H9 (cell line): ENCODE data around the gene GSTM3. TPM values are rescaled to one million over a fixed set of nuclear protein-coding genes. Genes with fewer than 3 reads are reported as not detected.

Experiments used
- DNase-seq: peaks from one replicate; pipeline ENCODE4 v3.0.0-alpha.2; 2017
- H2AFZ ChIP-seq: one replicate; pipeline ENCODE4 v1.6.1; 2013; ENCODE audit warnings: mild to moderate bottlenecking, low read length, control low read depth, moderate library complexity
- H2AK5ac ChIP-seq: 2 replicates; pipeline ENCODE4 v1.6.1; 2013; ENCODE audit warnings: low read length, control low read depth, mixed read lengths; ENCODE audit not compliant: insufficient read length
- H2BK120ac ChIP-seq: one replicate; pipeline ENCODE4 v1.6.1; 2013; ENCODE audit warnings: low read depth, mild to moderate bottlenecking, low read length, control low read depth, inconsistent platforms; ENCODE audit not compliant: poor library complexity, severe bottlenecking
- H2BK12ac ChIP-seq: 2 replicates; pipeline ENCODE4 v1.6.1; 2013; ENCODE audit warnings: low read length, control low read depth, mixed read lengths, low read depth; ENCODE audit not compliant: insufficient read length
- H2BK15ac ChIP-seq: 2 replicates; pipeline ENCODE4 v1.6.1; 2013; ENCODE audit warnings: low read depth, low read length, control low read depth
- H2BK20ac ChIP-seq: one replicate; pipeline ENCODE4 v1.6.1; 2013; ENCODE audit warnings: low read depth, mild to moderate bottlenecking, low read length, control low read depth, inconsistent platforms; ENCODE audit not compliant: poor library complexity, severe bottlenecking
- H2BK5ac ChIP-seq: 2 replicates; pipeline ENCODE4 v1.6.1; 2013; ENCODE audit warnings: low read length, control low read depth, mixed read lengths; ENCODE audit not compliant: insufficient read length
- H3K14ac ChIP-seq: 2 replicates; pipeline ENCODE4 v1.6.1; 2013; ENCODE audit warnings: low read length, control low read depth; ENCODE audit not compliant: insufficient read depth
- H3K18ac ChIP-seq: 2 replicates; pipeline ENCODE4 v1.6.1; 2013; ENCODE audit warnings: low read depth, mild to moderate bottlenecking, mixed read lengths, low read length, control low read depth; ENCODE audit not compliant: insufficient read length
- H3K23ac ChIP-seq: 2 replicates; pipeline ENCODE4 v1.6.1; 2013; ENCODE audit warnings: low read length, control low read depth, mixed read lengths, low read depth; ENCODE audit not compliant: insufficient read length
- H3K23me2 ChIP-seq: 2 replicates; pipeline ENCODE4 v1.6.1; 2013; ENCODE audit warnings: low read depth, mild to moderate bottlenecking, mixed read lengths, low read length, control low read depth; ENCODE audit not compliant: insufficient read length, poor library complexity, severe bottlenecking
- H3K27ac ChIP-seq: 2 replicates; pipeline ENCODE4 v1.5.1; 2013; ENCODE audit warnings: low read length, control low read depth, mixed read lengths, low read depth; ENCODE audit not compliant: insufficient read length
- H3K27me3 ChIP-seq: 2 replicates; pipeline ENCODE4 v1.6.1; 2013; ENCODE audit warnings: low read length, control low read depth, inconsistent platforms; ENCODE audit not compliant: insufficient read depth
- H3K4ac ChIP-seq: 2 replicates; pipeline ENCODE4 v1.6.1; 2013; ENCODE audit warnings: low read depth, mild to moderate bottlenecking, control low read depth, inconsistent platforms, low read length, moderate library complexity
- H3K4me1 ChIP-seq: 2 replicates; pipeline ENCODE4 v1.6.1; 2013; ENCODE audit warnings: low read length, control low read depth, inconsistent platforms; ENCODE audit not compliant: insufficient read depth
- H3K4me2 ChIP-seq: 2 replicates; pipeline ENCODE4 v1.6.1; 2013; ENCODE audit warnings: low read length, control low read depth, mixed read lengths; ENCODE audit not compliant: insufficient read length, insufficient read depth
- H3K56ac ChIP-seq: 2 replicates; pipeline ENCODE4 v1.6.1; 2013; ENCODE audit warnings: low read depth, mild to moderate bottlenecking, mixed read lengths, low read length, control low read depth; ENCODE audit not compliant: insufficient read length
- H3K79me1 ChIP-seq: 2 replicates; pipeline ENCODE4 v1.6.1; 2013; ENCODE audit warnings: low read depth, mild to moderate bottlenecking, moderate library complexity, low read length, control low read depth, inconsistent platforms; ENCODE audit not compliant: insufficient read depth, poor library complexity, severe bottlenecking
- H3K79me2 ChIP-seq: 2 replicates; pipeline ENCODE4 v1.6.1; 2013; ENCODE audit warnings: low read length, control low read depth, inconsistent platforms; ENCODE audit not compliant: insufficient read depth
- H3K9ac ChIP-seq: 2 replicates; pipeline ENCODE4 v1.6.1; 2013; ENCODE audit warnings: low read length, control low read depth, mixed read lengths; ENCODE audit not compliant: insufficient read length; ENCODE audit errors: extremely low read depth
- H3K9me3 ChIP-seq: one replicate; pipeline ENCODE4 v1.6.1; 2013; ENCODE audit warnings: low read depth, low read length, inconsistent platforms; ENCODE audit not compliant: control insufficient read depth
- H3T11ph ChIP-seq: one replicate; pipeline ENCODE4 v1.6.1; 2013; ENCODE audit warnings: mild to moderate bottlenecking, low read length, control low read depth, inconsistent platforms
- H4K20me1 ChIP-seq: one replicate; pipeline ENCODE4 v1.6.1; 2013; ENCODE audit not compliant: control insufficient read depth, insufficient read length, insufficient read depth
- H4K5ac ChIP-seq: 2 replicates; pipeline ENCODE4 v1.6.1; 2013; ENCODE audit warnings: low read depth, mild to moderate bottlenecking, mixed read lengths, low read length, control low read depth; ENCODE audit not compliant: insufficient read length
- H4K8ac ChIP-seq: replicated peaks from 2 replicates; pipeline ENCODE4 v1.6.1; 2013; ENCODE audit warnings: low read length, control low read depth, mixed read lengths, low read depth; ENCODE audit not compliant: insufficient read length
- H4K91ac ChIP-seq: 2 replicates; pipeline ENCODE4 v1.6.1; 2013; ENCODE audit warnings: low read depth, mild to moderate bottlenecking, moderate library complexity, mixed read lengths, low read length, control low read depth; ENCODE audit not compliant: insufficient read length
- H3K27ac Mint-ChIP-seq, 3 experiments: 2 replicates in 2 of 3; 3 replicates in 1 of 3; pipeline ENCODE4 v1.8.0; 2020 to 2021; ENCODE audit warnings: mixed read lengths in 3 of 3, mild to moderate bottlenecking in 1 of 3, moderate library complexity in 1 of 3
- H3K27me3 Mint-ChIP-seq: 2 replicates; pipeline ENCODE4 v1.8.0; 2021; ENCODE audit warnings: low read depth, mild to moderate bottlenecking, moderate library complexity, mixed read lengths
- H3K36me3 Mint-ChIP-seq, 3 experiments: 2 replicates in 2 of 3; 3 replicates in 1 of 3; pipeline ENCODE4 v1.8.0; 2020 to 2021; ENCODE audit warnings: low read depth in 3 of 3, mixed read lengths in 3 of 3; ENCODE audit not compliant: insufficient read depth in 1 of 3
- H3K4me1 Mint-ChIP-seq, 2 experiments: 2 replicates each; pipeline ENCODE4 v1.8.0; 2020; ENCODE audit warnings: mixed read lengths in 2 of 2
- H3K4me3 Mint-ChIP-seq, 2 experiments: 2 replicates in 1 of 2; 3 replicates in 1 of 2; pipeline ENCODE4 v1.8.0; 2020 to 2021; ENCODE audit warnings: mild to moderate bottlenecking in 2 of 2, mixed read lengths in 2 of 2, moderate library complexity in 1 of 2
- H3K9me3 Mint-ChIP-seq, 2 experiments: 2 replicates in 1 of 2; 3 replicates in 1 of 2; pipeline ENCODE4 v1.8.0; 2020; ENCODE audit warnings: mild to moderate bottlenecking in 2 of 2, mixed read lengths in 2 of 2, moderate library complexity in 1 of 2
- WGBS: extraction: QIAGEN DNeasy Blood & Tissue Kit; methylation state at CpG from one replicate; pipeline ENCODE4 v1.1.7; 2013; ENCODE audit warnings: missing lambda C conversion rate, low lambda C conversion rate, mixed read lengths; ENCODE audit not compliant: insufficient read length; ENCODE audit errors: extremely low coverage; 5-methylcytosine and 5-hydroxymethylcytosine counted together
- total RNA-seq: library from RNA; stranded (reverse); gene quantifications from 2 replicates; pipeline ENCODE4 v1.2.1, GENCODE V29; 2021
- TF ChIP-seq, protein P1 (sequence below): fragments of 200-600 bp; sonication (generic); conservative IDR thresholded peaks from 3 replicates; pipeline ENCODE4 v1.8.0; 2021; ENCODE audit warnings: antibody characterized with exemption, mild to moderate bottlenecking

The GSTM3 gene
- total RNA-seq, 1 experiment from 2014 or later, result 3.5 TPM

DNA sequence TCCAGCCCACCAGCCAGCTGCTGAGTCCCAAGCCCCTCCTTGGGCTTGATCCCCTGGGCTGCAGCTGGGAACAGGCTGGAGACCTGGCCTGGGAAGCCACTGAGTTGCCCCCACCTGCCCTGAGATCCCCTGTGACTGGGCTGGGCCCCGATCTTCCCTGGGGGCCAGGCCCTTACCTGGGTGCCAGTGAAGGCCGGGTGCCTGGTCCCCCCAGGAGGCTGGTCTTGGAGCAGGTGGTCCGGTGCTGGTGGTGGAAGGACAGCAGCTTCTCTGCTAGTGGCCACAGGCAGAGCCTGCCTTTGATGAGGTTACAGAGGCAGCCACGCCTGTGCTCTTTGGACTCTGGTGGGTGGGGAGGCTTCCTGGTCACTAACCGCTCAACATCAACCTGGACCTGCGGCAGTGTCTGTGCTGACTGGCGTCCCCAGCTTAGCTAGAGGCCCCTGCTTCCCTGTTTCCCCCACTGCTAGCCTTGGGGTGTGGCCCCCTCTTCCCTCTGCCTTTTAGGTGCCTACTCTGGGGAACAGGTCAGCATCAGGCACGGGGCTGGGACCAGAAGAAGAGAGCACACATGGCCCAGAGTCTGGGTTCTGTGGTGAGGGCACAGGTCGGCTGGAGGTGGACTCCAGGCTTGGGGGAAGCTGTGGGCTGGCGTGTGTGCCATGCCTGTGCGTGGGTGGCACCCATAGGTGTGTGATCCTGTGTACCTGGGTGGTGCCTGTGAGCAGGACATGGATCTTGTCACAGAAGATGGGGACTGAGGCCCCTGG, 23.0 kb upstream of the GSTM3 start, which contains the start of gene EPS8L3:
TSS of gene EPS8L3 (minus strand) at position 278 of the 770 bp plus-strand sequence. CDS start 2,174 bp downstream, outside the sequence.
- no peak for DNase-seq
- Histone ChIP-seq H3K79me2 (no peaks in the 10 kb centered on the region), H4K5ac (no peak within 1 kb of the TSS), H3K18ac (no peak within 1 kb of the TSS), H4K8ac (no peak within 1 kb of the TSS), H2BK5ac (no peak within 1 kb of the TSS), H3K23ac (no peak within 1 kb of the TSS), H2AK5ac (no peak within 1 kb of the TSS), H2BK20ac (no peak within 1 kb of the TSS), H2BK12ac (no peak within 1 kb of the TSS), H4K91ac (no peak within 1 kb of the TSS), H2BK15ac (no peak within 1 kb of the TSS), H3K14ac (no peak within 1 kb of the TSS; the same call in 1 of the 2 replicates), H3K27me3 (no peaks in the 10 kb centered on the region), H3K9ac (no peak within 1 kb of the TSS), H3K4ac (no peak within 1 kb of the TSS), H2BK120ac (no peak within 1 kb of the TSS), H4K20me1 (no peaks in the 10 kb centered on the region), H3K56ac (no peak within 1 kb of the TSS), H3T11ph (no peak within 1 kb of the TSS), H3K9me3 (no peaks in the 10 kb centered on the region), H3K23me2 (no peaks in the 10 kb centered on the region), H3K4me2 (no peak within 1 kb of the TSS), H3K4me1 (no peaks in the 10 kb centered on the region), H3K27ac (no peak within 1 kb of the TSS), H3K79me1 (no peaks in the 10 kb centered on the region), H2AFZ (no peak within 1 kb of the TSS)
- Mint-ChIP-seq H3K4me1 (peaks cover 4 to 5% of the 10 kb centered on the region in 2 experiments; a peak in 2 of 4 replicates), H3K4me3 (no peak within 1 kb of the TSS), H3K27ac (peak within 1 kb of the TSS in 1 of 3 experiments; percentile 39; a peak in 1 of 7 replicates), H3K9me3 (no peaks in the 10 kb centered on the region), H3K36me3 (no peaks in the 10 kb centered on the region), H3K27me3 (peaks cover 2% of the 10 kb centered on the region; the same call in 1 of the 2 replicates)
- TF ChIP-seq, protein P1, sequence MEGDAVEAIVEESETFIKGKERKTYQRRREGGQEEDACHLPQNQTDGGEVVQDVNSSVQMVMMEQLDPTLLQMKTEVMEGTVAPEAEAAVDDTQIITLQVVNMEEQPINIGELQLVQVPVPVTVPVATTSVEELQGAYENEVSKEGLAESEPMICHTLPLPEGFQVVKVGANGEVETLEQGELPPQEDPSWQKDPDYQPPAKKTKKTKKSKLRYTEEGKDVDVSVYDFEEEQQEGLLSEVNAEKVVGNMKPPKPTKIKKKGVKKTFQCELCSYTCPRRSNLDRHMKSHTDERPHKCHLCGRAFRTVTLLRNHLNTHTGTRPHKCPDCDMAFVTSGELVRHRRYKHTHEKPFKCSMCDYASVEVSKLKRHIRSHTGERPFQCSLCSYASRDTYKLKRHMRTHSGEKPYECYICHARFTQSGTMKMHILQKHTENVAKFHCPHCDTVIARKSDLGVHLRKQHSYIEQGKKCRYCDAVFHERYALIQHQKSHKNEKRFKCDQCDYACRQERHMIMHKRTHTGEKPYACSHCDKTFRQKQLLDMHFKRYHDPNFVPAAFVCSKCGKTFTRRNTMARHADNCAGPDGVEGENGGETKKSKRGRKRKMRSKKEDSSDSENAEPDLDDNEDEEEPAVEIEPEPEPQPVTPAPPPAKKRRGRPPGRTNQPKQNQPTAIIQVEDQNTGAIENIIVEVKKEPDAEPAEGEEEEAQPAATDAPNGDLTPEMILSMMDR, result no peak
- WGBS, result no CpG with 5 or more reads among the region's 11 CpGs
